ENCODE data around the gene DGKD.

Gene DGKD

DNA sequence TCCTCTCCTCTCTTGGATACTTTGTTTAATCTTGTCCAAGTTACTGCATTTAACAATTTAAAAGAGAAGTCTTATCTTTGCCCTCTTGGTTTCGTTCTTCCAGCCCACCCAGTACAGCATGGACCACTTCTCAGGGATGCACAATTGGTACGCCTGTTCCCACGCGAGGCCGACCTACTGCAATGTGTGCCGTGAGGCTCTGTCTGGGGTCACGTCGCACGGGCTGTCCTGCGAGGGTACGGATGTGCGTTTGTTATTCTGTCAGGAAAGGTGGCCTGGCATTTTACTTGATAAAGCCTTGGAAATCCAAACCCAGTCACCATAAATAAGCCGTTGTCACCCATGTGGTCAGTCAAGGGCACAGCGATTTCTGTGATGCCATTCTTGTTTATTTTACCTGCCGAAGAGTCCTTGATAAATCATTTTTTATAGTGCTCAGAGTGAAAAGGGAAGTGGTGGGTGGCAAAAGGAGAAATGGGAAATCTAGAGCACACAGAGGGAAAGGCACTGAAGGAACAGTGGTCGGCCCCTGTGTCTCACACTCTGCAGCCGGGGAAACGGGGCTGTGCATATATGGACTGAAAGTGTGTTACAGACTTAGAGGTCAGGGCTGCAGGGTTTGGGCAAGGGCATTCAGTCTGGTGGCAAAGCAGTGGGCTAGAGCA lies 80.5 kb downstream of the DGKD start:
- TF ChIP-seq, protein P1, sequence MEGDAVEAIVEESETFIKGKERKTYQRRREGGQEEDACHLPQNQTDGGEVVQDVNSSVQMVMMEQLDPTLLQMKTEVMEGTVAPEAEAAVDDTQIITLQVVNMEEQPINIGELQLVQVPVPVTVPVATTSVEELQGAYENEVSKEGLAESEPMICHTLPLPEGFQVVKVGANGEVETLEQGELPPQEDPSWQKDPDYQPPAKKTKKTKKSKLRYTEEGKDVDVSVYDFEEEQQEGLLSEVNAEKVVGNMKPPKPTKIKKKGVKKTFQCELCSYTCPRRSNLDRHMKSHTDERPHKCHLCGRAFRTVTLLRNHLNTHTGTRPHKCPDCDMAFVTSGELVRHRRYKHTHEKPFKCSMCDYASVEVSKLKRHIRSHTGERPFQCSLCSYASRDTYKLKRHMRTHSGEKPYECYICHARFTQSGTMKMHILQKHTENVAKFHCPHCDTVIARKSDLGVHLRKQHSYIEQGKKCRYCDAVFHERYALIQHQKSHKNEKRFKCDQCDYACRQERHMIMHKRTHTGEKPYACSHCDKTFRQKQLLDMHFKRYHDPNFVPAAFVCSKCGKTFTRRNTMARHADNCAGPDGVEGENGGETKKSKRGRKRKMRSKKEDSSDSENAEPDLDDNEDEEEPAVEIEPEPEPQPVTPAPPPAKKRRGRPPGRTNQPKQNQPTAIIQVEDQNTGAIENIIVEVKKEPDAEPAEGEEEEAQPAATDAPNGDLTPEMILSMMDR (IDR thresholded peaks at IDR 0.05; ENCODE audit: insufficient read depth, low read length, poor library complexity, severe bottlenecking): no peak
- no peak for TF ChIP-seq EZH2phosphoT487 (conservative IDR thresholded peaks at IDR 0.05; ENCODE audit: low read length)
- Histone ChIP-seq H3K79me2 (ENCODE audit: insufficient read depth, low read length) (no peaks in the 10 kb centered on the region), H3K27me3 (ENCODE audit: low read length) (no peaks in the 10 kb centered on the region), H3K9me2 (replicated peaks; ENCODE audit: insufficient read depth, low read length) (no peaks in the 10 kb centered on the region), H3K36me3 (ENCODE audit: low read length) (no peaks in the 10 kb centered on the region), H3K9ac (ENCODE audit: low read length) (no peak overlapping the region), H3K27ac (ENCODE audit: low read depth, low read length) (no peak overlapping the region), H3K9me3 (ENCODE audit: insufficient read depth, low read length) (no peaks in the 10 kb centered on the region), H2AFZ (ENCODE audit: low read depth, low read length, severe bottlenecking) (no peak overlapping the region), H3F3A (ENCODE audit: insufficient read depth) (no peaks in the 10 kb centered on the region), H4K20me1 (ENCODE audit: low read depth, low read length) (no peaks in the 10 kb centered on the region), H3K4me3 (ENCODE audit: insufficient read depth, low read length, poor library complexity, severe bottlenecking) (no peak overlapping the region), H3K4me2 (ENCODE audit: low read depth, low read length, poor library complexity, severe bottlenecking) (no peak overlapping the region)

DNA sequence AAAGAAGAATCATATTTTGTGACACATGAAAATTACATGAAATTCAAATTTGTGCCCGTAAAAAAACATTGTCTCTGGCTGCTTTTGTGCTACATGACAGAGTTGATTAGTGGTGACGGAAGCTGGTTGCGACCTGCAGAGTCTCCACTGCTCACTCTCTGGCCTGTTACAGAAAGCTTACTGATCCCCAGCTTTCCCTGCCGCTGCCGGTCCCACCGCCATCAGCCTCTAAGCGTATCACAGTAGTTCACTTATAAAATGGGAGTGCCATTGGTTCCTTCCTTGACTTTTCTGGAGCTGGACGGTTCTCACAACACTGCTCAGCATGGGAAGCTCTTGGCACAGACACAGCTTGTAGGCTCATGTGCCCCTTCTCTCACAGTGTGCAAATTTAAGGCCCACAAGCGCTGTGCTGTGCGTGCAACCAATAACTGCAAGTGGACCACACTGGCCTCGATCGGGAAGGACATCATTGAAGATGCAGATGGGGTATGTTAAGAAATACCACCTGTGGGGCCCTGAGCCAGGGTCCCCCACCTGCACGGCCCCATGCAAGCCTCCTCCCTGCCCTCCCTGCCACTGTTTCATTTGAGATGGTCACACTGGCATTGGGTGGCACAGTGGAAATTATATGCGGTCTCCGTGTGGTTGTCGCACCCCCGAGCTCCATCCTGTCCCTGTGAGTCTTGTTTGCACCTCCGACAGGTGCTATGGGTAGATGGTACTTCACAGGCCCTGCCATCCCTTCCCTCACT lies 81.3 kb downstream of the DGKD start:
- Histone ChIP-seq H3K9me3 (ENCODE audit: insufficient read depth, low read length) (no peaks in the 10 kb centered on the region), H3F3A (ENCODE audit: insufficient read depth) (no peaks in the 10 kb centered on the region), H3K9ac (ENCODE audit: low read length) (no peak overlapping the region), H3K4me2 (ENCODE audit: low read depth, low read length, poor library complexity, severe bottlenecking) (no peak overlapping the region), H3K4me3 (ENCODE audit: insufficient read depth, low read length, poor library complexity, severe bottlenecking) (no peak overlapping the region), H3K9me2 (replicated peaks; ENCODE audit: insufficient read depth, low read length) (no peaks in the 10 kb centered on the region), H3K27ac (ENCODE audit: low read depth, low read length) (no peak overlapping the region), H2AFZ (ENCODE audit: low read depth, low read length, severe bottlenecking) (no peak overlapping the region), H3K27me3 (ENCODE audit: low read length) (no peaks in the 10 kb centered on the region), H3K36me3 (ENCODE audit: low read length) (no peaks in the 10 kb centered on the region), H4K20me1 (ENCODE audit: low read depth, low read length) (no peaks in the 10 kb centered on the region), H3K79me2 (ENCODE audit: insufficient read depth, low read length) (no peaks in the 10 kb centered on the region)
- TF ChIP-seq, protein P1 (IDR thresholded peaks at IDR 0.05; ENCODE audit: insufficient read depth, low read length, poor library complexity, severe bottlenecking): no peak
- no peak for TF ChIP-seq EZH2phosphoT487 (conservative IDR thresholded peaks at IDR 0.05; ENCODE audit: low read length)

DNA sequence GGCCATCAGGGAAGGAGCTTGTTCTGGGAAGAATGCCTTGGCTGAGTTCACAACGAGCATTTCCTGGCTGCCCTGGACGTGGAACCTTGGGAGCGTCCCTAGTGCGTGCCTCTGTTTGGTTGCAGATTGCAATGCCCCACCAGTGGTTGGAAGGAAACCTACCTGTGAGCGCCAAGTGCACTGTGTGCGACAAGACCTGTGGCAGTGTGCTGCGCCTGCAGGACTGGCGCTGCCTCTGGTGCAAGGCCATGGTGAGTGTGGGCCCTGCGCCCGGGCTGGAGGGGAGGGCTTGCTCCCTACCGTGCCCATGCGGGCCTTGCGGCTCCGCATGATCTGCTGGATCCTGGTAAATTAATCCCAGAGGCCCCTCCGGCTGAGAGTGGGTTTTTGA lies 81.9 kb downstream of the DGKD start:
- Histone ChIP-seq H3K9me3 (ENCODE audit: insufficient read depth, low read length) (no peaks in the 10 kb centered on the region), H3K27me3 (ENCODE audit: low read length) (no peaks in the 10 kb centered on the region), H3K36me3 (ENCODE audit: low read length) (no peaks in the 10 kb centered on the region), H3F3A (ENCODE audit: insufficient read depth) (no peaks in the 10 kb centered on the region), H3K27ac (ENCODE audit: low read depth, low read length) (no peak overlapping the region), H3K79me2 (ENCODE audit: insufficient read depth, low read length) (no peaks in the 10 kb centered on the region), H3K4me3 (ENCODE audit: insufficient read depth, low read length, poor library complexity, severe bottlenecking) (no peak overlapping the region), H3K4me2 (ENCODE audit: low read depth, low read length, poor library complexity, severe bottlenecking) (no peak overlapping the region), H2AFZ (ENCODE audit: low read depth, low read length, severe bottlenecking) (no peak overlapping the region), H4K20me1 (ENCODE audit: low read depth, low read length) (no peaks in the 10 kb centered on the region), H3K9me2 (replicated peaks; ENCODE audit: insufficient read depth, low read length) (no peaks in the 10 kb centered on the region), H3K9ac (ENCODE audit: low read length) (no peak overlapping the region)
- TF ChIP-seq, protein P1 (IDR thresholded peaks at IDR 0.05; ENCODE audit: insufficient read depth, low read length, poor library complexity, severe bottlenecking): no peak
- no peak for TF ChIP-seq EZH2phosphoT487 (conservative IDR thresholded peaks at IDR 0.05; ENCODE audit: low read length)
